Rectal smooth muscle tissue (tissue), 1 donor: Measurements from ENCODE around the gene PEPD.

Source experiments
- H3K27ac ChIP-seq: one replicate; pipeline ENCODE4 v1.7.0; 2013; ENCODE audit warnings: low read depth, low read length, inconsistent platforms
- H3K27me3 ChIP-seq: one replicate; pipeline ENCODE4 v1.7.0; 2013; ENCODE audit warnings: low read length; ENCODE audit not compliant: control insufficient read depth, insufficient read depth
- H3K36me3 ChIP-seq: one replicate; pipeline ENCODE4 v1.7.0; 2013; ENCODE audit warnings: low read length; ENCODE audit not compliant: control insufficient read depth, insufficient read depth
- H3K4me1 ChIP-seq: one replicate; pipeline ENCODE4 v1.7.0; 2013; ENCODE audit warnings: low read length; ENCODE audit not compliant: control insufficient read depth, insufficient read depth
- H3K4me3 ChIP-seq: one replicate; pipeline ENCODE4 v1.7.0; 2013; ENCODE audit warnings: low read length
- H3K9ac ChIP-seq: one replicate; pipeline ENCODE4 v1.7.0; 2013; ENCODE audit warnings: low read length

PEPD gene

DNA sequence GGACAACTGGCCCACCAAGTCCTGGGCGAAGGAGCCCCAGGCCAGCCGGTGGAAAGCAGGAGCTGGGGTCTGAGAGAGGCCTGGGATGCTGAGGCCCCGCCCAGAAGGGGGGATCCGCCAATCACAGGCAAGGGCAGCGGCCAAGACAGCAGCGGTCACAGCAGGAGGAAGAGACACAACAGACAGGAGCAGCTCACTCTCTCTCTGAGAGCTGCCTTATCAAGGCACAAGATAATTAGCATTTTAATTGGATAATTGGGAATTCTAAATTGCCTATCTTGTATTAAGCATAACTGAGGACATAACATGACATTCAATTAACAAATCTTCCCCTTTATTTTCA lies 101.8 kb downstream of the PEPD start:
- Histone ChIP-seq H3K4me1 (peaks cover 4% of the 10 kb centered on the region), H3K36me3 (no peaks in the 10 kb centered on the region), H3K4me3 (no peak overlapping the region), H3K27me3 (no peaks in the 10 kb centered on the region), H3K27ac (no peak overlapping the region), H3K9ac (no peak overlapping the region)

DNA sequence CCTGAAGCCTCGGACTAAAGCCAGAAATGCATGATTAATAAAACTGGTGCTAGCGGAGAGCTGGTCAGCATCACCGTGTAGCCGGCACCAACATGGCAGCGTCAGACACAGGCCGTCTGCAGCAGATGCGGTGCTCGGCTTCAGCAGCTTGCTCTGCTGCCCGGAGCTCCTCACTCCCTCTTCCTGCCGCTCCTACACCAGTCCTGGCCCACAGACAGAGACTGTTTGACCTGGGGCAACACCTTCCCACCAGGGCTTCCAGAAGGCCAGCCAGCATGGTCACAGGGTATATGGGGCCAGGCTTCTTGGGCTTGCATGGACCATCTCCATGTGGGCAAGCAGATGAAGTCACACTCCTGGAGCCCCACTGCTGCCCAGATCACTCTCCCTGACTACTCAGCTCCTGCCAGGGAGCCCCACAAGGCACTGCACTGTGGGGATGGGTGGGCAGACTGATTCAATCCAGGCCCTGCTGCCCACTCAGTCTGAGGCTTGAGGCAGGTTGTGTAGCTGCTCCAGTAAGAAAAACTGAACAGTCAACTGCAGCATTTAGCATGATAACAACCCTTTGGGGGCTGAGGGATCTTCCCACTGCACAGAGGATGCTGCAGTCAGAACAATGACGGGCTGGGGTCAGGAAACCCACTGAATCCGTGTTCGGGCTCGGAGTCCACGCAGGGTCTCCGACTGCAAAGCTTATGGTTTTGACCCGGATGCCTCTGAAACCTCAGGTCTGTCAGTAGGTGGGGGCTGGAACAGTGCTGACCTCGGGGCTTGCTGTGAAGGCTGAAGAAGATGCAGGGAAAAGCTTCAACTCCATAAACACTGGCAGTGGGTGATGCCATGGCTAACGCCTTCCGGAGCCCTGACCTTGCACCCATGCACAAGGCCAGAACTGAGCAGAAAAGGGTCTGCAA lies 102.5 kb downstream of the PEPD start:
- Histone ChIP-seq H3K4me3 (no peak overlapping the region), H3K36me3 (no peaks in the 10 kb centered on the region), H3K27me3 (no peaks in the 10 kb centered on the region), H3K4me1 (peaks cover 4% of the 10 kb centered on the region), H3K27ac (no peak overlapping the region), H3K9ac (no peak overlapping the region)

DNA sequence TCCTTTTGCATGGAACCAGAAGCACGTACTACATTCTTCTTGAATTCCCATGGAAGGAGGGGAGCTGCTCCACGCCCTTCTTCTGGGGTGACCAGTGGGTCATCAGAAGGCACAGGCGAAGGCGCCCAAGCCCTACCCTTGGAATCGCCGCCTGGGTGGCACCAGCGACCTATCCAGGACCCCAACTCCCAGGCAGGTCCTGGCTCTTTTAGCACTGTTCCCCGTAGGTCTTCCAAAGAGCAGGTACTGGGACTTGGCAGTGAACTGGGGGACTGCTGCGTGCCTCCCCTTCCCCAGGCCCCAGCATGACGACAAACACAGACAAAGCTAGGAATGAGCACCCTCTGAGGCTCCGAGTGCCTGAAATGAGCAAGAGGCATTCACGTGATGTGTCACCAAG lies 103.1 kb downstream of the PEPD start:
- Histone ChIP-seq H3K4me3 (no peak overlapping the region), H3K4me1 (peaks cover 4% of the 10 kb centered on the region), H3K27ac (no peak overlapping the region)

DNA sequence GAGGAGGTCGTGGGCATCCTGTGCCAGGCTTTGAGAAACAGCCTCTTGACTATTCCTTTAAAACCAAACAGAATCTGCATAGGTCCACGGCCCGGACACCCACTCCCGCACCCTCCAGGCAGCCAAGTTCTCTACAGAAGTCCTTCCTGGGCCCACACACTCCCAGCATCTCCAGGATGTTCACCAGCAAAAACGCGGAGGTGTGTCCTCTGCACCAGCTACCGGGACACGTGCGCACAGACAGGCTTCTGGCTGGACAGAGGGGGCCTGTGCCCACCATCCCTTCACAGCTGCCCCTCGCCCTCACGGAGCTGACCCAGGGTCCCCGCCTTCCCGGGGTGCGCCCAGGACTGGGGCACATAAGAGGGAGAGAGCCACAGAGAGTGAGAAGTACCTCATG lies 103.8 kb downstream of the PEPD start:
- Histone ChIP-seq H3K4me1 (peaks cover 4% of the 10 kb centered on the region), H3K4me3 (no peak overlapping the region), H3K9ac (no peak overlapping the region), H3K27ac (no peak overlapping the region), H3K36me3 (no peaks in the 10 kb centered on the region), H3K27me3 (no peaks in the 10 kb centered on the region)

More for the DNA sequence above, 103.1 kb downstream of the PEPD start:
- Histone ChIP-seq H3K27me3 (no peaks in the 10 kb centered on the region), H3K9ac (no peak overlapping the region), H3K36me3 (no peaks in the 10 kb centered on the region)

DNA sequence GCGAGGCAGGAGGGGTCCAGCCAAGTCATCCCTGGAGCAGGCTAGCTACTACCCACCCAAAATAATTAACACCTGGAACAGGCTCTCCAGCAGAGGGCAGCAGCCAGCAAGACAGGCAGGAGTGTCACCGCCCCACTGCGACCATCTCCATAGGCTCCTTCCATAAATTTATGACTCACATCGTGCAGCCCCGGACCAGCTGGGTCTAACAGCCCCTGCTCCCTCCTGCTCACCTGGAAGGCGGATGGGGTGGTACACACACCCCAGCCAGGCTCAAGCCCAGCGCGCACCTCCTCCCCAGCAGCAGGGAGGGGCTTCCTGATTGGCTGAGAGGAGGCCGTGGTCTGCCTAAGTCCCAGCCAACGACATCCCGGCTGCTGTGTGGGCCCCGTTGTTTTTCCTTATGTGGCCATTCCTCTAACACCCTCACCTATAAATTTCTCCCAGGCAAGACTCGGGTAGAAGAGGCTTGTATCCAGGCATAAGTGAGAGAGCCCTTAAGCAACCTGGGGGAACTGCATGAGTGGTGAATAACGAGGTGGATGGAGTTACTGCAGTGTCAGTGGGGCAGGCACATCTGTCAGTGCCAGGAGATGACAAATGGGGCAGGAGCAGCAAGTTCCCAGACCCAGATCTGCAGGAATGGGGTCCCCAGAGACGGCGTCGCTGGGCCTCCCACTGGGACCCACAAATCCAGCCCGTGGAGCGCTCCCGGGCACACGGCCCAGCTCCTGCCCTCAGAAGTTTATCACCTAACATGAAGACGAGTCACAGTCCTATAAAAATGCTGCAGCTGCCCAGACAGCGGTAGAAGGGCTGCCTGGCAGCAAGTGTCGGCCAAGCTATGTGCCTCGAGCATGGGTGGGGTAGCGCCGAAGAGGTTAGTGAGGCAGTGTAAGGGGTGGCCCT lies 105.0 kb downstream of the PEPD start:
- Histone ChIP-seq H3K36me3 (no peaks in the 10 kb centered on the region), H3K27ac (no peak overlapping the region), H3K9ac (no peak overlapping the region), H3K4me1 (peaks cover 4% of the 10 kb centered on the region), H3K27me3 (no peaks in the 10 kb centered on the region), H3K4me3 (peak overlapping the region; percentile 29)

DNA sequence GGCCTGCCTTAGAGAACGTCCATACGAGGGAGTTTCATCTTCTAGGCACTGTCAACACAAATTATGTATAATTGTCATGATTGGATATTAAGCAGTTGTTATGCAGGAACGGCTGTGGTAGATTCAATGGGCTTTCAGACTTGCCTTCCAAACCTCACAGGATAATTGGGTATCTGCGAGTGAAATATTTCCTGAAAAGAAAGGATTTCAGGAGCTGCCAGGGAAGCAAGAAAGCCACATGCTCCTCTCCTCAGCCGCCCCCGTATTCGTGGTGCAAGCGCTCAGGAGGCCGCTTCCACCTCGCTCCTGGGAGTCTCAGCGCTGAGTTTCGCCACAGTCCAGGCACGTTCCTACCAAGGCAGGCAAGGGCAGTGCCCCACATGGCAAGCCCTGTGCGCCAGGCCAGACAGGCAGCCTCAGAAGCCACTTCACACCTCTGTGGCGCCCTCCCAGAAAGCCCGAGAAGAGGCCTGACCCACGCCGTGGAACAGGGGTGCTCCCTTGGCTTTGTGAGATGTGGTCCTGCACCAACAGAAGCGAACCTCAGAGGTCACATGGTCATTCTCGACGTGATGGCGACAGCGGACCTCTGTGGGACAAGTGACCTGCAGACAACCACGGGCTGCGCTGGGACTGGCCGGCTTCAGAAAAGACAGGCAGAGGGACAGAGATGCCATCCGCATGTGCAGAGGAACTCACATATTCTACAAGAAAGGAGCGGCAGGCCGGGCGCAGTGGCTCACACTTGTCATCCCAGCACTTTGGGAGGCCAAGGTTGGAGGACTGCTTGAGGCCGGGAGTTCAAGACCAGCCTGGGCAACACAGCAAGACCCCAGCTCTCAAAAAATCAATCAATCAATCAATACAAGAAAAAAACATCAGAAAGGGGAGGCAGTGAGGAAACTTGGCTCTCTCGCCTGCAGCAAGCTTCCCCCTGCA lies 106.7 kb downstream of the PEPD start:
- Histone ChIP-seq H3K4me3 (no peak overlapping the region), H3K4me1 (peaks cover 4% of the 10 kb centered on the region), H3K36me3 (no peaks in the 10 kb centered on the region), H3K27me3 (no peaks in the 10 kb centered on the region), H3K9ac (no peak overlapping the region), H3K27ac (no peak overlapping the region)

DNA sequence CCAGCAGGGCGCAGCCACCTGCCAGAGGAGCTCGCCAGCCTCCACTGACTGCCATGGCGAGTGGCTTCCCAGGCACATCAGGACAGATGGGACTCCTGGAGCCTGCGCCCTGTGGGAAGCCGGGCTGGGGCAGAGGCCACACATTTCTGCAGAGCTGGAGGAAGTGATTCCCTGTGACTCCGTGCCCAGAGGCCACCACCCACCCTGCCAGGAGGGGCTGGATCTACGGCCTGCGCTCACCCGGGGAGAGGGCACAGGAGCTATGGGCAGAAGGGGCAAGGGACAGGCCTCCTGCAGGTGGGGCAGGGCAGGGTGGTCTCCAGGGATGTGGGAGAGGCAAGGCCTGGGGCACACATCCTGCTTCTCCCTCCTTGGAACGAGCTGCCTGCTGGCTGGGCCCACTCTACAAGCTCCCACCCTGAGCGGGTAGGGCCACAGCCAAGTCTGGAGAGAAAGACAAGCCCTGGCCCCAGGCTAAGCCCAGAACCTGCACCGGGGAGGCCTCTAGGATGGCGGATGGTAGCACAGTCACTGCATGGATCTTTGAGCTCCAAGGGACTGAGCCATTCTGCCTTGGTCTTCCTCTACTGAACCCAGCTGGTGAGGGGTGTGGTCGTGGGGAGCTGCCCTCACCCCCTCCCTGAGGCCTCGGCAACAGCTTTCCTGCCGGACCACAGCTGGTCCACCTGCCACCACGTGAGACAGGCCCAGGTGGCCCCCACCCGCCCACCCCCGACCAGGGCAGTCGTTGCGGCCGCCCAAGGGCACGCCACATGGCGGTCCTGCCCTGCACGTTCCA lies 107.5 kb downstream of the PEPD start:
- Histone ChIP-seq H3K4me3 (no peak overlapping the region), H3K27ac (no peak overlapping the region), H3K4me1 (peaks cover 4% of the 10 kb centered on the region), H3K36me3 (no peaks in the 10 kb centered on the region), H3K9ac (no peak overlapping the region), H3K27me3 (no peaks in the 10 kb centered on the region)

DNA sequence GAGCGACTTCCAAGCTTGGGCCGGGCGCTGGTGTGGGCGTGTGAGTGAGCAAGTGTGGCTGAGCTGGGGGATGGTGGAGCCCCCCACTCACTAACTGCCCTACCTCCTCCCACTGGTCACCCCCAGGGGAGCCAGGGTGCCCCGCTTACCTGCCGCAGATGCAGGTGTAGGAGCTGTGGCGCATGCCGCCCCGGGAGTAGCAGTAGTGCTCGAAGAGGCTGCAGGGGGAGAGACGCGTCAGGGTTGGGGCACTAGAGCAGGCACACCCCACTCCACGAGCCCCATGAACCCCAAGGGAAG lies 108.2 kb downstream of the PEPD start:
- H3K27ac ChIP-seq: no peak overlapping the region
- no peak overlapping the region for H3K9ac ChIP-seq
- no peaks in the 10 kb centered on the region for H3K27me3 ChIP-seq
- H3K36me3 ChIP-seq: no peaks in the 10 kb centered on the region
- H3K4me3 ChIP-seq: no peak overlapping the region
- peaks cover 4% of the 10 kb centered on the region for H3K4me1 ChIP-seq

DNA sequence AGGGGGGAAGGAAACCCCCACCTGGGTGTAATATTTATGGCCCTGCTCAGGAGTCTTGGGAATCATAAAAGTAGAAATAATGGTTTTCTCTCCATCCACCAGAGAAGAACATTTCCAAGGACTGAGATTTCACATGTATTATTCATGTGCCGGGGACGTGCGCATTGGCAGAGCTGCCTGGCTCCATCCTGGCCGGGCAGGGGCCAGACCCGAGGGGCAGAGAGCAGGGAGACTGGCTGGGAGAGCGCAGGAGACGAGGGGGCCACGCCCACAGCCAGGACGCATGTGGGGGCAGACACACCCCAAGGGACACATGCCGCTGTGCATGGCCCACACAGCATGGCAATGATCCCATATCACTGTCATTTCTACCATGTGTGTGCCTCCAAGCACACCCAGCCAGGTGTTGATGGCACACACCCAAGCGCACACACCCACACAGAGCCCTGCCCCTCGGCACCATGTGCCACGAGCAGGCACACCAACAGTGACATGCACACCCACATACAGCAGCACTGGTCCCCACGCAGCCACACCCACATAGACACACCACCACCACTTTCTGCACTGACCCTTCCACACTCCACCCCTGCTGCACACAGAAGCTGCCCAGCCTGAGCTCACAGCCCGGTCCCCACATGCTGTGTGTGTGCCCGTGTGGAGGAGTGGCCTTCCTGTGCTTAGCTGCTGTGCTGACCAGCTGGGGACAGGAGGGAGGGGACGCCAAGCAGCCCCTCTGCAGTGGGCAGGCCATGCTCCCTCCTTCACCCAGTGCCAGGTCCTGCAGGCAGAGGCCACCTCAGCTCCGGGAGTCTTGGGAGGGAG lies 108.8 kb downstream of the PEPD start:
- Histone ChIP-seq H3K27ac (no peak overlapping the region), H3K4me1 (peaks cover 4% of the 10 kb centered on the region), H3K4me3 (no peak overlapping the region), H3K9ac (no peak overlapping the region), H3K36me3 (no peaks in the 10 kb centered on the region), H3K27me3 (no peaks in the 10 kb centered on the region)

DNA sequence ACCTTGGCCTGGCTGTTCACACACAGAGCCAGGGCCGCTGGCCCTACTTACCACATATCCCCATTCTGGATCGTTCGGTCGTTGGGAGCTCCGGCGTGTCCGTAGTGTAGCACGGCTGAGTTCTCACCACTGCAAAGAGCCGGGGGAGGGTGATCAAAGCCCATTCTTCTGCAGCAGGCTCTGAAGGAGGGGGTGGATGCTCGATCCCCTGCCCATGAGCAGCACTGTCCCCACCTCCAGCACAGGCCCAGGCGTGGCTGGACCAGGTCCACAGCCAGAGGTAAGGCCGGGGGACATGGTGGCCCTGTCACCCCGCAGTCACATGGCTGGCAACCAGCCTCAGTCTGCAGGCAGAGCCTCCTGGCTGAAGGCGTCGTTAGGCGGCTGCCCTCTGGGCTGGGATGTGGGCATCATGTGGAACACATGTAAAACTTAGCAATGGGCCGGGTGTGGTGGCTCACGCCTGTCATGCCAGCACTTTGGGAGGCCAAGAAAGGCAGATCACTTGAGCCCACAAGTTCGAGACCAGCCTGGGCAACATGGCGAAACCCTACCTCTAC lies 109.9 kb downstream of the PEPD start:
- Histone ChIP-seq H3K36me3 (no peaks in the 10 kb centered on the region), H3K27ac (no peak overlapping the region), H3K4me3 (no peak overlapping the region), H3K9ac (no peak overlapping the region), H3K4me1 (peaks cover 3% of the 10 kb centered on the region), H3K27me3 (no peaks in the 10 kb centered on the region)
